H1 (cell line): Measurements from ENCODE around the gene CHCHD3. TPM values are rescaled to one million over a fixed set of nuclear protein-coding genes. Genes with fewer than 3 reads are reported as not detected.

Experiments used
- CTCF ChIA-PET: fragments of 300-600 bp; sonication (Branson Sonifier 250); formaldehyde crosslinking; loops from one replicate; lab custom pipeline; 2021; ENCODE audit not compliant: partially characterized antibody; lab: Charles Lee
- POLR2A ChIA-PET: fragments of 300-600 bp; sonication (Branson Sonifier 250); formaldehyde crosslinking; loops from one replicate; lab custom pipeline; 2021; ENCODE audit warnings: inconsistent platforms; ENCODE audit not compliant: partially characterized antibody; lab: Charles Lee
- DNase-seq, 2 experiments: peaks; one replicate each; pipeline versions ENCODE4 v3.0.0 to v3.0.0-alpha.2; 2010 to 2022; ENCODE audit warnings: low spot score in 2 of 2, low read depth in 1 of 2, mixed read lengths in 1 of 2
- FAIRE-seq: peaks from 2 replicates; lab custom pipeline; 2011; peaks lifted over from hg19 to GRCh38; lab: Jason Lieb, UNC
- H2AFZ ChIP-seq: 2 replicates; pipeline ENCODE4 v1.8.1; 2012; ENCODE audit warnings: low read length, inconsistent platforms
- H2AK5ac ChIP-seq: 2 replicates; pipeline ENCODE4 v1.6.1; 2013; ENCODE audit warnings: low read depth, low read length
- H2BK120ac ChIP-seq: replicated peaks from 2 replicates; pipeline ENCODE3; 2013; ENCODE audit warnings: low read depth, low read length, inconsistent platforms
- H2BK12ac ChIP-seq: 2 replicates; pipeline ENCODE4 v1.6.1; 2013; ENCODE audit warnings: low read depth, low read length
- H2BK15ac ChIP-seq: 2 replicates; pipeline ENCODE4 v1.6.1; 2013; ENCODE audit warnings: low read length
- H2BK20ac ChIP-seq: 2 replicates; pipeline ENCODE4 v1.6.1; 2013; ENCODE audit warnings: low read length
- H2BK5ac ChIP-seq: 2 replicates; pipeline ENCODE4 v1.6.1; 2013; ENCODE audit warnings: low read depth, low read length
- H3K14ac ChIP-seq: 2 replicates; pipeline ENCODE4 v1.6.1; 2013; ENCODE audit warnings: inconsistent platforms; ENCODE audit not compliant: insufficient read length
- H3K18ac ChIP-seq: 2 replicates; pipeline ENCODE4 v1.6.1; 2013; ENCODE audit warnings: low read length; ENCODE audit errors: extremely low read depth
- H3K23ac ChIP-seq: 2 replicates; pipeline ENCODE4 v1.6.1; 2013; ENCODE audit warnings: inconsistent platforms; ENCODE audit not compliant: insufficient read length
- H3K23me2 ChIP-seq: 2 replicates; pipeline ENCODE4 v1.6.1; 2013; ENCODE audit warnings: low read depth, low read length
- H3K27ac ChIP-seq: 2 replicates; pipeline ENCODE4 v1.6.1; 2011; ENCODE audit warnings: low read depth, low read length, inconsistent platforms
- H3K27me3 ChIP-seq, 4 experiments: replicated peaks in 1 of 4; 1 replicate in 1 of 4; 2 replicates in 3 of 4; pipeline versions ENCODE4 v1.6.1 to v1.8.1; 2011 to 2013; ENCODE audit warnings: low read length in 3 of 4, mild to moderate bottlenecking in 3 of 4, inconsistent platforms in 2 of 4, mixed read lengths in 2 of 4, moderate library complexity in 1 of 4; ENCODE audit not compliant: control insufficient read depth in 3 of 4, insufficient read depth in 3 of 4; ENCODE audit errors: extremely low read depth in 1 of 4
- H3K36me3 ChIP-seq, 4 experiments: 2 replicates each; pipeline versions ENCODE4 v1.6.1 to v1.8.1; 2011 to 2013; ENCODE audit warnings: mild to moderate bottlenecking in 4 of 4, low read length in 3 of 4, moderate library complexity in 2 of 4, control low read depth in 1 of 4, inconsistent platforms in 1 of 4; ENCODE audit not compliant: insufficient read depth in 4 of 4, control insufficient read depth in 2 of 4
- H3K4ac ChIP-seq: replicated peaks from 2 replicates; pipeline ENCODE3; 2013; ENCODE audit warnings: low read length, low read depth, mixed read lengths, inconsistent platforms; ENCODE audit not compliant: insufficient read length
- H3K4me1 ChIP-seq, 4 experiments: replicated peaks in 1 of 4; 1 replicate in 1 of 4; 2 replicates in 3 of 4; pipeline versions ENCODE4 v1.6.1 to v1.8.1; 2011 to 2013; ENCODE audit warnings: low read length in 3 of 4, inconsistent platforms in 2 of 4, mixed read lengths in 1 of 4; ENCODE audit not compliant: insufficient read depth in 4 of 4, control insufficient read depth in 3 of 4
- H3K4me2 ChIP-seq, 2 experiments: 2 replicates each; pipeline versions ENCODE4 v1.6.1 to v1.8.1; 2011 to 2013; ENCODE audit warnings: low read depth in 2 of 2, low read length in 2 of 2, control low read depth in 1 of 2, inconsistent platforms in 1 of 2, mild to moderate bottlenecking in 1 of 2; ENCODE audit not compliant: insufficient read depth in 1 of 2
- H3K4me3 ChIP-seq, 4 experiments: fragments of 200-600, 300-600 bp in 1 of 4; sonication (generic), shearing (Covaris generic), sonication (Bioruptor Twin) in 1 of 4; 2 replicates each; pipeline versions ENCODE4 v1.5.1 to v1.8.1; 2011 to 2016; ENCODE audit warnings: low read length in 4 of 4, low read depth in 3 of 4, control low read depth in 2 of 4, inconsistent platforms in 2 of 4, mild to moderate bottlenecking in 2 of 4, mixed read lengths in 1 of 4, moderate library complexity in 1 of 4; ENCODE audit not compliant: insufficient read depth in 2 of 4; ENCODE audit errors: extremely low read depth in 1 of 4
- H3K56ac ChIP-seq: replicated peaks from 2 replicates; pipeline ENCODE3; 2013; ENCODE audit warnings: low read depth, mild to moderate bottlenecking, mixed read lengths, low read length, inconsistent platforms; ENCODE audit not compliant: insufficient read length
- H3K79me1 ChIP-seq: 2 replicates; pipeline ENCODE4 v1.6.1; 2013; ENCODE audit warnings: low read depth, low read length, control low read depth
- H3K79me2 ChIP-seq, 2 experiments: 2 replicates each; pipeline versions ENCODE4 v1.6.1 to v1.8.1; 2012 to 2013; ENCODE audit warnings: low read length in 2 of 2, mild to moderate bottlenecking in 2 of 2, inconsistent platforms in 1 of 2; ENCODE audit not compliant: insufficient read depth in 2 of 2, control insufficient read depth in 1 of 2
- H3K9ac ChIP-seq, 4 experiments: replicated peaks in 1 of 4; 1 replicate in 1 of 4; 2 replicates in 3 of 4; pipeline versions ENCODE4 v1.6.1 to v1.8.1; 2011 to 2013; ENCODE audit warnings: low read depth in 3 of 4, low read length in 3 of 4, control low read depth in 2 of 4, mild to moderate bottlenecking in 2 of 4, moderate library complexity in 2 of 4, inconsistent platforms in 1 of 4; ENCODE audit errors: extremely low read depth in 1 of 4
- H3K9me3 ChIP-seq, 2 experiments: 2 replicates each; pipeline versions ENCODE4 v1.6.1 to v1.8.1; 2012 to 2013; ENCODE audit warnings: mild to moderate bottlenecking in 2 of 2, moderate library complexity in 2 of 2, control low read depth in 1 of 2, inconsistent platforms in 1 of 2, low read depth in 1 of 2, low read length in 1 of 2, mixed read lengths in 1 of 2; ENCODE audit not compliant: insufficient read depth in 2 of 2
- H4K20me1 ChIP-seq, 2 experiments: replicated peaks in 1 of 2; 2 replicates each; pipeline versions ENCODE3 to v1.8.1; 2011 to 2013; ENCODE audit warnings: inconsistent platforms in 2 of 2, low read length in 2 of 2, mild to moderate bottlenecking in 1 of 2; ENCODE audit not compliant: insufficient read depth in 2 of 2, control insufficient read depth in 1 of 2
- H4K5ac ChIP-seq: 2 replicates; pipeline ENCODE4 v1.6.1; 2013; ENCODE audit warnings: low read length, low read depth, mixed read lengths, inconsistent platforms; ENCODE audit not compliant: insufficient read length
- H4K8ac ChIP-seq: 2 replicates; pipeline ENCODE4 v1.8.0; 2013; ENCODE audit warnings: mild to moderate bottlenecking, moderate library complexity, low read length, inconsistent platforms; ENCODE audit not compliant: insufficient read depth; ENCODE audit errors: extremely low read depth
- H4K91ac ChIP-seq: replicated peaks from 2 replicates; pipeline ENCODE3; 2013; ENCODE audit warnings: low read length, mixed read lengths, inconsistent platforms; ENCODE audit not compliant: insufficient read length
- BCL11A ChIP-seq, 2 experiments: IDR thresholded peaks; one replicate each; pipeline ENCODE4 v1.6.1; 2011; ENCODE audit warnings: low read depth in 2 of 2, low read length in 2 of 2, mild to moderate bottlenecking in 2 of 2
- BRCA1 ChIP-seq: IDR thresholded peaks from 2 replicates; pipeline ENCODE4 v1.6.1; 2012; ENCODE audit warnings: low read depth, low read length, improper control_type of control experiment
- CHD1 ChIP-seq: IDR thresholded peaks from 2 replicates; pipeline ENCODE4 v1.6.1; 2012; ENCODE audit warnings: low read depth, low read length, improper control_type of control experiment
- CTCF ChIP-seq, 3 experiments: IDR thresholded peaks; 1 replicate in 2 of 3; 2 replicates in 1 of 3; pipeline versions ENCODE4 v1.5.1 to v1.6.1; 2011; ENCODE audit warnings: low read length in 3 of 3, mild to moderate bottlenecking in 3 of 3, inconsistent platforms in 2 of 3, low read depth in 1 of 3, moderate library complexity in 1 of 3; ENCODE audit not compliant: insufficient read depth in 1 of 3; ENCODE audit errors: control extremely low read depth in 1 of 3
- GABPA ChIP-seq: IDR thresholded peaks from 2 replicates; pipeline ENCODE4 v1.6.1; 2011; ENCODE audit warnings: mild to moderate bottlenecking, low read length, moderate library complexity, borderline replicate concordance; ENCODE audit not compliant: insufficient read depth
- PHF8 ChIP-seq: fragments of 200-600 bp; sonication (generic); conservative IDR thresholded peaks from 2 replicates; pipeline ENCODE4 v1.7.1; 2012; ENCODE audit warnings: low read depth, mild to moderate bottlenecking, inconsistent platforms, low read length, moderate library complexity
- RAD21 ChIP-seq, 2 experiments: IDR thresholded peaks in 1 of 2; conservative IDR thresholded peaks in 1 of 2; 2 replicates each; pipeline ENCODE4 v1.6.1; 2011; ENCODE audit warnings: low read depth in 2 of 2, low read length in 2 of 2, improper control_type of control experiment in 1 of 2, inconsistent platforms in 1 of 2, mild to moderate bottlenecking in 1 of 2, moderate library complexity in 1 of 2
- RBBP5 ChIP-seq: IDR thresholded peaks from 2 replicates; pipeline ENCODE4 v1.7.1; 2012; ENCODE audit warnings: low read depth, mild to moderate bottlenecking, inconsistent platforms, low read length, moderate library complexity, borderline replicate concordance
- SIRT6 ChIP-seq: IDR thresholded peaks from one replicate; pipeline ENCODE4 v1.7.1; 2012; ENCODE audit warnings: low read length, inconsistent platforms
- SUZ12 ChIP-seq: fragments of 200-600 bp; sonication (generic); IDR thresholded peaks from 2 replicates; pipeline ENCODE4 v1.6.1; 2012; ENCODE audit warnings: mild to moderate bottlenecking, inconsistent platforms, low read length, moderate library complexity, mixed read lengths
- TAF7 ChIP-seq: optimal IDR thresholded peaks from 2 replicates; pipeline ENCODE3; 2011; ENCODE audit warnings: low read depth, mild to moderate bottlenecking, inconsistent platforms, low read length, moderate library complexity, borderline replicate concordance
- WGBS, 2 experiments: shearing (Covaris generic) in 1 of 2; methylation state at CpG; one replicate each; pipeline versions ENCODE4 v1.1.6 to v1.1.7; 2013 to 2015; ENCODE audit warnings: low lambda C conversion rate in 2 of 2, mixed read lengths in 2 of 2, inconsistent platforms in 1 of 2, low coverage in 1 of 2, missing lambda C conversion rate in 1 of 2; ENCODE audit not compliant: insufficient replicate concordance in 2 of 2, insufficient coverage in 1 of 2, insufficient read length in 1 of 2; ENCODE audit errors: extremely low coverage in 1 of 2, missing lambda C conversion rate in 1 of 2; 5-methylcytosine and 5-hydroxymethylcytosine counted together
- polyA plus RNA-seq, 7 experiments: library from polyadenylated mRNA; depleted of rRNA in 3 of 7; stranded (reverse) in 5 of 7; unstranded in 2 of 7; fragments of >200 nt in 5 of 7; fragments of 200-250 nt in 2 of 7; gene quantifications; 1 replicate in 5 of 7; 2 replicates in 1 of 7; 4 replicates in 1 of 7; pipeline versions ENCODE4 v1.2.1 to v1.2.3, GENCODE V29; 2011 to 2013; ENCODE audit warnings: missing spikeins in 2 of 7, mixed read lengths in 2 of 7
- total RNA-seq: library from RNA; stranded (reverse); fragmentation: NEBNext Ultra II Directional; extraction: Animal tissue kit (Norgen Biotek cat#: 25700); gene quantifications from 2 replicates; pipeline ENCODE4 v1.2.1, GENCODE V29; 2021

Gene CHCHD3
- total and polyA plus RNA-seq, 2 of the 8 experiments (the other 6 are each of a cell fraction or from before 2014, with no cell fraction given): 42.9 to 137 TPM

GRCh38 chr7:132780822-132781221 is 301.1 kb downstream of the CHCHD3 start:
- ChIA-PET CTCF (interaction anchor here (0.6 to 2.6 kb wide), 5 partner anchors 10 to 694 kb away, joined by 3 to 6 read pairs (median 3); no protein-coding TSS in a partner anchor), POLR2A (interaction anchor here (0.6 kb wide), 1 partner anchor 320 kb away, joined by 3 read pairs; no protein-coding TSS in a partner anchor)
- Histone ChIP-seq H2AK5ac (no peak overlapping the region), H4K91ac (no peak overlapping the region), H3K9me3 (no peaks in the 10 kb centered on the region), H3K18ac (no peak overlapping the region), H3K4me1 (peaks cover 0 to 1% (median 0%) of the 10 kb centered on the region in 4 experiments; a peak in 1 of 7 replicates), H2AFZ (no peak overlapping the region), H3K27ac (no peak overlapping the region), H2BK12ac (no peak overlapping the region), H3K4ac (no peak overlapping the region), H3K9ac (no peak overlapping the region), H4K8ac (no peak overlapping the region), H3K36me3 (peaks cover 0 to 6% (median 1%) of the 10 kb centered on the region in 4 experiments; a peak in 2 of 8 replicates), H3K14ac (no peak overlapping the region), H3K4me2 (no peak overlapping the region), H3K79me1 (no peaks in the 10 kb centered on the region; the same call in 1 of the 2 replicates), H3K79me2 (no peaks in the 10 kb centered on the region), H3K27me3 (no peaks in the 10 kb centered on the region), H2BK120ac (no peak overlapping the region), H3K56ac (no peak overlapping the region), H2BK20ac (no peak overlapping the region), H3K23ac (no peak overlapping the region), H3K4me3 (no peak overlapping the region), H4K20me1 (no peaks in the 10 kb centered on the region), H4K5ac (no peak overlapping the region), H2BK15ac (no peak overlapping the region), H2BK5ac (no peak overlapping the region), H3K23me2 (no peaks in the 10 kb centered on the region)
- 82% methylated on average over 4 of the region's 4 CpGs; no CpG with 5 or more reads in 1 of the 2 experiments for WGBS, 2 experiments
- DNase-seq (no peak), FAIRE-seq (no peak)
- TF ChIP-seq BRCA1 (no peak), CTCF (IDR thresholded peaks at IDR 0.05; ENCODE audit: control extremely low read depth in 1 of 3, insufficient read depth in 1 of 3, low read depth in 1 of 3, low read length in 3 of 3) (no peak), RBBP5 (no peak), GABPA (no peak), SIRT6 (no peak), TAF7 (no peak), CHD1 (no peak), BCL11A (IDR thresholded peaks at IDR 0.05; ENCODE audit: low read depth in 2 of 2, low read length in 2 of 2) (no peak), PHF8 (no peak), RAD21 (IDR thresholded peaks at IDR 0.05 in 1 of 2, conservative IDR thresholded peaks at IDR 0.05 in 1 of 2; ENCODE audit: low read depth in 2 of 2, low read length in 2 of 2) (no peak), SUZ12 (no peak)
